Measurements from ENCODE around the gene IQSEC3.

- TF ChIP-seq POLR2AphosphoS5 (IDR thresholded peaks at IDR 0.05; ENCODE audit: low read depth, low read length) = no peak
- no peak for TF ChIP-seq TAF1 (IDR thresholded peaks at IDR 0.05; ENCODE audit: borderline replicate concordance, low read depth, low read length)
- TF ChIP-seq POLR2A (IDR thresholded peaks at IDR 0.05; ENCODE audit: low read depth, low read length) = no peak
Observed at GRCh38 chr12:120951-121350, 54.4 kb downstream of the IQSEC3 start.
